Fibroblast of mammary gland (primary cell): ENCODE measurements around the gene LSM7.

Source experiments
- DNase-seq: peaks from one replicate; pipeline ENCODE4 v3.0.0-alpha.2; 2010; ENCODE audit warnings: low read depth
- H3K4me3 ChIP-seq: 2 replicates; pipeline ENCODE4 v1.5.1; 2011; ENCODE audit warnings: low read depth, mild to moderate bottlenecking, low read length, moderate library complexity; ENCODE audit not compliant: control insufficient read depth
- CTCF ChIP-seq: conservative IDR thresholded peaks from 2 replicates; pipeline ENCODE4 v1.5.1; 2011; ENCODE audit warnings: low read depth, low read length, inconsistent platforms; ENCODE audit not compliant: control insufficient read depth, insufficient read depth

LSM7 gene

DNA sequence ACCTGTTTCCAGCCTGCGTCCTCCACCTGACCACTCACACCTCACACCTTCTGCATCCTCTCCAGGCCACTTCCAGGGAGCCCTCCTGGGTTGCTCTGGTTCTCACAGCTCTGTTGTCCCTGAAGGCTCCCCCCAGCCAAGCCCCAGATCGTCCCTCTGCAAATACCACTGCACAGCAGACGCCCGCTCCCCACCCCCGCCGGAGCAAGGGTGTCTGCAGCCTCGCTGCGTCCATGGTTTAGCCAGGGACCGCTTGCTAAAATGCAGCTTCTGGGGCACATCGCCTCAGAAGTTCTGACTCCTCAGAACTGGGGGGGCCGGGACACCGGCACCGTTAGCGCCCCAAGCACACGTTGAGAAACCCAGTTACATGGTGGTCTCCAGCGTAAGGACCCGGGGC, 21.4 kb downstream of the LSM7 start:
- TF ChIP-seq CTCF: no peak
- no peak overlapping the region for H3K4me3 ChIP-seq

GRCh38 chr19:2306281-2306806, 22.0 kb downstream of the LSM7 start:
- TF ChIP-seq CTCF: no peak
- no peak overlapping the region for H3K4me3 ChIP-seq
- no peak for DNase-seq

More for the DNA sequence above, 21.4 kb downstream of the LSM7 start:
- DNase-seq: no peak

DNA sequence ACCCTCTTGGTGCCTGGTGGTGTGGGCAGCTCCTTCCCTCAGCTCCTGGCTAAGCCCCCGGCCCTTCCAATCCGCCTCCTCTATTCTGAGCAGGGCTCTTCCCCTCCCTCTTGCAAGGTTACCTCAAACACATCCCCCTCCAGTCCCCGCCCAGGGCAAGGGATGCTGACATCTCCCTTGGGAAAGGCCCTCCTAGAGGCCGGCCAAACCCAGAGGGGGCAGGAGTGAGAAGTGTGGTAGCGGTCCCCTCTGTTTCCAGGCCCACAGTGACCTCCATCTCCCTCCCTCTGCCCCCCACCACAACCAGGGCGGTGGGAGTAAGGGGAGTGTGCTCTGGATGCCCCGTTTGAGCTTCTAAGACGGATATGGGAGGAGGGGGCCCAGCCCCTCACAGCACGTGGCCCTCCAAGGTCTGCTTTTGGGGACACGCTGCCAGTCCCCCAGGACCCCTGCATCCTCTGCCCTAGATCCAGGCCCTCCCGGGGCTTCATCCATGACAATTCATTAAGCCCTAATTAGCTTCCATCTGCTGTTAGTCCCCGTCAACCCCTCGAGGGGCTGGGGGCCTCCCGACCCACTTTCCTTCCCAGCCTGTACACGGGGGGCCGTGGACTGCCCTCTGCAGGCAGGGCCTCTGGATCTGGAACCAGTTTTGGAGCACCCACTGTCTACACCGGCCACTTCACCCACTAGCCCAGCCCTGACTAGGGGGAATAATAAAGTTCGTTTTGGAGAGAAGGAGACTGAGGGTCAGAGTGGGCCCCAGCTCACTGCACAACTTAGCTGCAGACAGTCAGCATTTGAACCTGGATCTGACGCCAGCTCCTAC, 22.7 kb downstream of the LSM7 start:
- DNase-seq: no peak
- no peak for TF ChIP-seq CTCF
- no peak overlapping the region for H3K4me3 ChIP-seq

- TF ChIP-seq CTCF: no peak
- no peak overlapping the region for H3K4me3 ChIP-seq
- DNase-seq: no peak
Measured at GRCh38 chr19:2303211-2303798, 25.1 kb downstream of the LSM7 start.

GRCh38 chr19:2302319-2303210, 25.8 kb downstream of the LSM7 start:
- no peak for TF ChIP-seq CTCF
- peak; percentile 66 for DNase-seq
- no peak overlapping the region for H3K4me3 ChIP-seq

GRCh38 chr19:2300533-2300932, 27.9 kb downstream of the LSM7 start:
- no peak for DNase-seq

More at GRCh38 chr19:2300533-2300932, 27.9 kb downstream of the LSM7 start:
- TF ChIP-seq CTCF: no peak
- no peak overlapping the region for H3K4me3 ChIP-seq
